Activated T-cell treated with anti-CD3 and anti-CD28 coated beads, Interleukin-2, amount 50 U/mL, for 1 hour (primary cell): ENCODE measurements around the gene SCN4B.

Experiments
- DNase-seq: peaks from one replicate; pipeline ENCODE4 v3.0.0-alpha.2; 2020

Gene SCN4B

GRCh38 chr11:118172356-118172755 lies 19.7 kb upstream of the SCN4B start:
- DNase-seq = no peak

GRCh38 chr11:118171269-118172062 lies 18.8 kb upstream of the SCN4B start:
- DNase-seq = peak; percentile 74

GRCh38 chr11:118170882-118171268 lies 18.3 kb upstream of the SCN4B start:
- no peak for DNase-seq

GRCh38 chr11:118170231-118170630 lies 17.6 kb upstream of the SCN4B start:
- no peak for DNase-seq

GRCh38 chr11:118169300-118170140 lies 16.9 kb upstream of the SCN4B start:
- no peak for DNase-seq

- no peak for DNase-seq
Measured at GRCh38 chr11:118168751-118169150, 16.1 kb upstream of the SCN4B start.

GRCh38 chr11:118168316-118168715 lies 15.7 kb upstream of the SCN4B start:
- DNase-seq = no peak

- no peak for DNase-seq
Measured at GRCh38 chr11:118167906-118168305, 15.3 kb upstream of the SCN4B start.

- DNase-seq = no peak
Measured at GRCh38 chr11:118167253-118167652, 14.6 kb upstream of the SCN4B start.

- DNase-seq = no peak
Measured at GRCh38 chr11:118166641-118167040, 14.0 kb upstream of the SCN4B start.

- no peak for DNase-seq
Measured at GRCh38 chr11:118164885-118165284, 12.3 kb upstream of the SCN4B start.

- no peak for DNase-seq
Measured at GRCh38 chr11:118163494-118163893, 10.9 kb upstream of the SCN4B start.

GRCh38 chr11:118162846-118163245 lies 10.2 kb upstream of the SCN4B start:
- no peak for DNase-seq

- DNase-seq = no peak
Measured at GRCh38 chr11:118161786-118162185, 9.2 kb upstream of the SCN4B start.

- no peak for DNase-seq
Measured at GRCh38 chr11:118157186-118157895, 4.7 kb upstream of the SCN4B start.

- peak; percentile 27 for DNase-seq
Measured at GRCh38 chr11:118156531-118157185, 4.0 kb upstream of the SCN4B start.

- DNase-seq = no peak
Measured at GRCh38 chr11:118155776-118156530, 3.3 kb upstream of the SCN4B start.

- DNase-seq = no peak
Measured at GRCh38 chr11:118154641-118155040, 2.0 kb upstream of the SCN4B start.

- no peak for DNase-seq
Measured at GRCh38 chr11:118153976-118154375, 1.4 kb upstream of the SCN4B start.

GRCh38 chr11:118153516-118153915 lies 893 bp upstream of the SCN4B start:
- DNase-seq = no peak

- DNase-seq = no peak
Measured at GRCh38 chr11:118152020-118152551, 537 bp downstream of the SCN4B start.

GRCh38 chr11:118151431-118151830 lies 1.2 kb downstream of the SCN4B start:
- no peak for DNase-seq
